Upper lobe of right lung (tissue), 1 donor: Measurements from ENCODE around the gene KNDC1. TPM values are rescaled to one million over a fixed set of nuclear protein-coding genes. Genes with fewer than 3 reads are reported as not detected.

Source experiments
- ATAC-seq: fragments of 200-7000 bp; cut with Tn5 transposase; one replicate; pipeline ENCODE4 v1.9.1; 2020; ENCODE audit warnings: mild to moderate bottlenecking, moderate library complexity
- DNase-seq: peaks from one replicate; pipeline ENCODE4 v3.0.0-alpha.2; 2020
- H3K27ac ChIP-seq: fragments of 200-600 bp; one replicate; pipeline ENCODE4 v1.8.0; 2022
- H3K27me3 ChIP-seq: fragments of 200-600 bp; one replicate; pipeline ENCODE4 v1.8.0; 2022; ENCODE audit warnings: mild to moderate bottlenecking
- H3K36me3 ChIP-seq: fragments of 200-600 bp; one replicate; pipeline ENCODE4 v1.8.0; 2022
- H3K4me1 ChIP-seq: fragments of 200-600 bp; one replicate; pipeline ENCODE4 v1.8.0; 2022
- H3K4me3 ChIP-seq: fragments of 200-600 bp; one replicate; pipeline ENCODE4 v1.8.0; 2022; ENCODE audit warnings: mild to moderate bottlenecking
- H3K9me3 ChIP-seq: fragments of 200-600 bp; one replicate; pipeline ENCODE4 v1.8.0; 2022
- intact Hi-C: fragments of 100-400 bp; cut with DNase I; formaldehyde crosslinking; loops from one replicate; pipeline ENCODE4 v1.11.0; 2022
- total RNA-seq: library from RNA; stranded (reverse); fragmentation: NEBNext Ultra II Directional; extraction: Animal tissue kit (Norgen Biotek cat#: 25700); gene quantifications from one replicate; pipeline ENCODE4 v1.2.1, GENCODE V29; 2021
- TF ChIP-seq, protein P1 (sequence below): fragments of 200-600 bp; IDR thresholded peaks from one replicate; pipeline ENCODE4 v1.8.0; 2022; ENCODE audit warnings: antibody characterized with exemption
- donor health status: DM: no; HTN: yes; CAD: no; lungs with severe emphysema.

Gene KNDC1
- total RNA-seq, 1 donor from 2014 or later = 14.3 TPM

GRCh38 chr10:133198621-133199487, 38.8 kb downstream of the KNDC1 start:
- ATAC-seq (no peak), DNase-seq (no peak)
- no peaks in the 10 kb centered on the region for H3K27me3 ChIP-seq
- no peaks in the 10 kb centered on the region for H3K4me1 ChIP-seq
- intact Hi-C loops = no loop called here
- H3K9me3 ChIP-seq = no peaks in the 10 kb centered on the region
- H3K4me3 ChIP-seq = no peak overlapping the region
- TF ChIP-seq, protein P1, sequence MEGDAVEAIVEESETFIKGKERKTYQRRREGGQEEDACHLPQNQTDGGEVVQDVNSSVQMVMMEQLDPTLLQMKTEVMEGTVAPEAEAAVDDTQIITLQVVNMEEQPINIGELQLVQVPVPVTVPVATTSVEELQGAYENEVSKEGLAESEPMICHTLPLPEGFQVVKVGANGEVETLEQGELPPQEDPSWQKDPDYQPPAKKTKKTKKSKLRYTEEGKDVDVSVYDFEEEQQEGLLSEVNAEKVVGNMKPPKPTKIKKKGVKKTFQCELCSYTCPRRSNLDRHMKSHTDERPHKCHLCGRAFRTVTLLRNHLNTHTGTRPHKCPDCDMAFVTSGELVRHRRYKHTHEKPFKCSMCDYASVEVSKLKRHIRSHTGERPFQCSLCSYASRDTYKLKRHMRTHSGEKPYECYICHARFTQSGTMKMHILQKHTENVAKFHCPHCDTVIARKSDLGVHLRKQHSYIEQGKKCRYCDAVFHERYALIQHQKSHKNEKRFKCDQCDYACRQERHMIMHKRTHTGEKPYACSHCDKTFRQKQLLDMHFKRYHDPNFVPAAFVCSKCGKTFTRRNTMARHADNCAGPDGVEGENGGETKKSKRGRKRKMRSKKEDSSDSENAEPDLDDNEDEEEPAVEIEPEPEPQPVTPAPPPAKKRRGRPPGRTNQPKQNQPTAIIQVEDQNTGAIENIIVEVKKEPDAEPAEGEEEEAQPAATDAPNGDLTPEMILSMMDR = no peak
- no peak overlapping the region for H3K27ac ChIP-seq
- H3K36me3 ChIP-seq = no peaks in the 10 kb centered on the region

DNA sequence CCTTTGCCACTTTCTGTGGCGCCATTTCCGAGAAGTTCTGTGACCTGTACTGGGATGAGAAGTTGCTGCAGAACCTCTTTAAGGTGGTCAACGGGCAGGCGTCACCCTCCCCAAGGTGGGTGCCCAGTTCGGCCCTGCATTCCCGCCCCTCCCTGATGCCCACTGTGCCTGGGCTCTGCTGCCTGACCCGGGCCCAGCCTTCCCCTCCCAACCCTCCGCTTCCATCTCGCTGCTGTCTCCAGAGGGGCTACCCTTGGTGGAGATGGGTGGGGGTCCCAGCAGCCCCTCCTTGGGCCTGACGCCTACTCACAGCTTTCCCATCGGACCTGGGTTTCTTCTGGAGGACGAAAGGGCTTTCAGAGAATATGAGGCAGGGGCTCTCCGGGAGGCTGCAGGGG, 39.5 kb downstream of the KNDC1 start:
- Histone ChIP-seq H3K4me3 (no peak overlapping the region), H3K4me1 (no peaks in the 10 kb centered on the region), H3K9me3 (no peaks in the 10 kb centered on the region), H3K27me3 (no peaks in the 10 kb centered on the region), H3K36me3 (no peaks in the 10 kb centered on the region), H3K27ac (no peak overlapping the region)
- intact Hi-C loops = no loop called here
- DNase-seq = no peak
- TF ChIP-seq, protein P1 = no peak
- ATAC-seq = no peak

- Histone ChIP-seq H3K4me1 (no peaks in the 10 kb centered on the region), H3K27ac (no peak overlapping the region), H3K27me3 (no peaks in the 10 kb centered on the region), H3K36me3 (no peaks in the 10 kb centered on the region), H3K4me3 (no peak overlapping the region), H3K9me3 (no peaks in the 10 kb centered on the region)
- TF ChIP-seq, protein P1 = no peak
- ATAC-seq (no peak), DNase-seq (no peak)
- intact Hi-C loops = no loop called here
Measured at GRCh38 chr10:133199992-133200611, 40.1 kb downstream of the KNDC1 start.

DNA sequence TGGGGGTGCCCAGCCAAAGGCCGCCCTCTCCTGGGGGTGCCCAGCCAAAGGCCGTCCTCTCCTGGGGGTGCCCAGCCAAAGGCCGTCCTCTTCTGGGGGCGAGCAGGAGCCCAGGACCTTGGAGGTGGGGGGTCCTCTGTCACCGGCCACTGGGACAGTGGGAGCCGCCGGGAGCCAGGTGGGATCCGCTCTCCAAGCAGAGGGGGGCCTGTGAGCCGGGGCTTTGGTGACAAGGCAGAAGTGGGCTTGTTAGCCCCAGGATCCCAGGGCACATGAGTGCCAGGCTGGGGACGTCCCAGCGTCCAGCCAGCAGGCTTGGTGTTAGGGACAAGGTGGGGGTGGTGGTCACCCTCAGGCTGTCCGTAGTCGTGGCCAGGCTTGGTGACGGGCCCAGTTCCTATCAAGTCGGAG, 40.6 kb downstream of the KNDC1 start:
- intact Hi-C loops = no loop called here
- Histone ChIP-seq H3K27ac (no peak overlapping the region), H3K4me3 (no peak overlapping the region), H3K36me3 (no peaks in the 10 kb centered on the region), H3K9me3 (no peaks in the 10 kb centered on the region), H3K27me3 (no peaks in the 10 kb centered on the region), H3K4me1 (no peaks in the 10 kb centered on the region)
- DNase-seq (no peak), ATAC-seq (no peak)
- TF ChIP-seq, protein P1 = no peak

DNA sequence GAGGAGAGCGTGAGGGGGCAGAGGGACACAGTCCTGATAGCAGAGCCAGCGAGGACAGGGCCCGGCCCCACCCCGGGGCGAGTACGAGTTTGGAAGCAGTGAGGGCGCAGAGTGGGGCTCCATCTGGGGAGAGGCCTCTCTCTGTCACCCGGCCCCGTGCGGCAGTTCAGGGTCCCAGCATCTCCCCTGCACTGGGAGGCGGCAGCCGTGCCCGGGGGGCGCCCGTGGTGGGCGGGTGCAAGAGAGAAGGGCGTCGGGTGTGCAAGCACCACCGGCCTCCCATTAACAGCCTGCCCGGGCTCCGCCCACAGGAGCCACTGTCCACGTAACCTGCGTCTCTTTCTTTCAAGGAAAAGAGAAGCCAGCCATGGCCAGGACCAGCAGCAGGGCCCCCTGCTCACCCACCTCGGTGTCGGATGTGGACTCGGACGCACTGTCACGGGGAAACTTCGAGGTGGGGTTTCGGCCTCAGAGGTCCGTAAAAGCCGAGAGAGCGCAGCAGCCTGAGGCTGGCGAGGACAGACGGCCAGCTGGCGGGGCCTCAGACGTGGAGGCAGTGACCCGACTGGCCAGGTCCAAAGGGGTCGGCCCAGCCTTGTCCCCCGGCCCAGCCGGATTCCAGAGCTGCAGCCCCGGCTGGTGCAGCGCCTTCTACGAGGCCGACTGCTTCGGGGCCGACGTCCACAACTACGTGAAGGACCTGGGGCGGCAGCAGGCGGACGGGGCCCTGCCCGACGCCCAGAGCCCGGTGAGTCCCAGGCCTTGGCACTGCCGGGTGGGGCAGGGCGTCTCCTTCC, 41.3 kb downstream of the KNDC1 start:
- no peak overlapping the region for H3K4me3 ChIP-seq
- no peaks in the 10 kb centered on the region for H3K27me3 ChIP-seq
- DNase-seq = no peak
- no peaks in the 10 kb centered on the region for H3K4me1 ChIP-seq
- no peaks in the 10 kb centered on the region for H3K36me3 ChIP-seq
- TF ChIP-seq, protein P1 = no peak
- ATAC-seq = no peak
- no peaks in the 10 kb centered on the region for H3K9me3 ChIP-seq
- intact Hi-C loops = no loop called here
- H3K27ac ChIP-seq = no peak overlapping the region
